Lower leg skin (tissue), 4 donors: ENCODE measurements around the gene ATP6V0A1. TPM values are rescaled to one million over a fixed set of nuclear protein-coding genes. Genes with fewer than 3 reads are reported as not detected.
"Not testable (repeated sequence)": the region's sequence is repeated elsewhere in the genome, so short reads cannot be mapped to it uniquely, and the experiment has no call there.

Experiments
- DNase-seq, 2 donors: peaks; one replicate each; pipeline ENCODE4 v3.0.0-alpha.2; 2019; ENCODE audit warnings: low spot score in 2 of 2
- H3K4me3 ChIP-seq: fragments of 200-600 bp; sonication (generic); 2 replicates; pipeline ENCODE4 v1.5.1; 2017; ENCODE audit warnings: mild to moderate bottlenecking, low read depth; ENCODE audit not compliant: poor library complexity, severe bottlenecking
- POLR2A ChIP-seq, 2 donors: fragments of 450-650 bp; IDR thresholded peaks; one replicate each; pipeline ENCODE4 v1.6.1; 2016 to 2017; ENCODE audit warnings: antibody characterized with exemption in 2 of 2, mild to moderate bottlenecking in 1 of 2, moderate library complexity in 1 of 2
- WGBS, 2 donors: methylation state at CpG; one replicate each; pipeline ENCODE4 v1.1.5; 2018; 5-methylcytosine and 5-hydroxymethylcytosine counted together
- intact Hi-C: fragments of 100-400 bp; cut with DNase I; formaldehyde crosslinking; loops from one replicate; pipeline ENCODE4 v1.15.0; 2023; ENCODE audit warnings: low total_unique reads
- total RNA-seq, 4 donors: library from RNA; depleted of rRNA; stranded (reverse); fragments of >200 nt; gene quantifications; one replicate each; pipeline ENCODE4 v1.1.0, GENCODE V29; 2016
- TF ChIP-seq, protein P1 (sequence below), 3 donors: fragments of 450-650 bp; IDR thresholded peaks; one replicate each; pipeline ENCODE4 v1.5.1; 2016; ENCODE audit warnings: antibody characterized with exemption in 3 of 3, mild to moderate bottlenecking in 3 of 3, moderate library complexity in 2 of 3

The ATP6V0A1 gene
- total RNA-seq, 4 donors from 2014 or later, result 87.6 to 95.3 (median 91.3) TPM

DNA sequence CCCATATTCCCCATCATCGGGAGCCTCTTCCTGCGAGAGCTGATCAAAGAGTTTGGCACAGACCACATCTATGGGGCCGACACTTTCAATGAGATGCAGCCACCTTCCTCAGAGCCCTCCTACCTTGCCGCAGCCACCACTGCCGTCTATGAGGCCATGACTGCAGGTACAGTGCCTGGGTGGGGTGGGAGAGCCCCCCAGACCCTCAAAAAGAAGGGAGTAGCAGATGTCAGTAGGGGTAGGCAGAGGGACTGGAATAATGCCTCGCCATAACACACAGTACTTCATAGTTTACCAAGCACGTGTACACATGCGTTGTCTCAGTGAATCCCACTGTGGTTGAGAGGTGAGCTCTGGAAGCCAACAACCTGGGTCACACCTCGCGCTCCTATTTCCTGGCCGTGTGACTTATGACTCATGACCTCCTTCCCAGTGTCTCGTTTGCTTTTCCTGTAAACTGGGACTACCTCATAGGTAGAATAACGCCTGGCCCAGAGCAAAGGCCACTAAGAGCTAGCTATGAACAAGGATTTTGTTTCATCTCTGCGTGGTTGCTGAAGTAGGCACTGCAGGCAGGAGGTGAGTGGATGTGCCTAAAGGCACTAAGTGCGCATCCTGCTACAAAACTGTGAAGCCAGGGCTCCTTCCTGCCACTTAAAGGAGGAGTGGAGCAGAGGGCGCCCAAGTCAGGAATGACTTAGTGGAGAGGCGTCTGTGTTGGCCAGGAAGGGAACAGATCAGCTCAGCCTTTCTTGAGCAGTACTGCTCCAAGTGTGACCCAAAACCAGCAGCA, 82.6 kb downstream of the ATP6V0A1 start:
- intact Hi-C loops, result no loop called here
- no peak for TF ChIP-seq POLR2A (IDR thresholded peaks at IDR 0.05)
- 66 to 71% methylated on average over 17 of the region's 17 CpGs for WGBS, 2 donors
- H3K4me3 ChIP-seq, result no peak overlapping the region
- no peak for DNase-seq

- intact Hi-C loops, result no loop called here
- TF ChIP-seq, protein P1, sequence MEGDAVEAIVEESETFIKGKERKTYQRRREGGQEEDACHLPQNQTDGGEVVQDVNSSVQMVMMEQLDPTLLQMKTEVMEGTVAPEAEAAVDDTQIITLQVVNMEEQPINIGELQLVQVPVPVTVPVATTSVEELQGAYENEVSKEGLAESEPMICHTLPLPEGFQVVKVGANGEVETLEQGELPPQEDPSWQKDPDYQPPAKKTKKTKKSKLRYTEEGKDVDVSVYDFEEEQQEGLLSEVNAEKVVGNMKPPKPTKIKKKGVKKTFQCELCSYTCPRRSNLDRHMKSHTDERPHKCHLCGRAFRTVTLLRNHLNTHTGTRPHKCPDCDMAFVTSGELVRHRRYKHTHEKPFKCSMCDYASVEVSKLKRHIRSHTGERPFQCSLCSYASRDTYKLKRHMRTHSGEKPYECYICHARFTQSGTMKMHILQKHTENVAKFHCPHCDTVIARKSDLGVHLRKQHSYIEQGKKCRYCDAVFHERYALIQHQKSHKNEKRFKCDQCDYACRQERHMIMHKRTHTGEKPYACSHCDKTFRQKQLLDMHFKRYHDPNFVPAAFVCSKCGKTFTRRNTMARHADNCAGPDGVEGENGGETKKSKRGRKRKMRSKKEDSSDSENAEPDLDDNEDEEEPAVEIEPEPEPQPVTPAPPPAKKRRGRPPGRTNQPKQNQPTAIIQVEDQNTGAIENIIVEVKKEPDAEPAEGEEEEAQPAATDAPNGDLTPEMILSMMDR (IDR thresholded peaks at IDR 0.05), result no peak
- no peak for TF ChIP-seq POLR2A (IDR thresholded peaks at IDR 0.05)
- H3K4me3 ChIP-seq, result no peak overlapping the region
- DNase-seq, result no peak
- WGBS, 2 donors, result 94 to 96% methylated on average over 30 to 38 of the region's 39 CpGs
These were observed 84.8 kb downstream of the ATP6V0A1 start for GRCh38 chr17:42543190-42544079.

DNA sequence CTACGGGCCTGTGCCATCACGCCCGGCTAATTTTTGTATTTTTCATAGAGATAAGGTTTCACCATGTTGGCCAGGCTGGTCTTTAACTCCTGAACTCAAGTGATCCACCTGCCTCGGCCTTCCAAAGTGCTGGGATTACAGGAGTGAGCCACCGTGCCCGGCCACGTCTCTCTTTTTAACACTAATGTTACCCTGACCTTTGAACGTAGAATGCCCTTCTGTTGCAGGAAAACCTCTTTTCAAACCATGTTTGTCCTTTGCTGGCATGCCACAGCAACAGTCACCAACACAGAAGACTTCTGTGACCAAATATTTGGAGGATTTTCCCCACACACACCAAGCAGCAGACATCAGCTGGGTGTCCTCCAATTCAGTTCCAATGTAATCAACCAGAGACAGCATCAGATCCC, 86.2 kb downstream of the ATP6V0A1 start:
- intact Hi-C loops, result no loop called here
- 81 to 82% methylated on average over 8 of the region's 8 CpGs for WGBS, 2 donors

GRCh38 chr17:42545755-42546505, 87.3 kb downstream of the ATP6V0A1 start:
- DNase-seq, intact Hi-C loops, H3K4me3 ChIP-seq: not testable (repeated sequence)
- WGBS, 2 donors, result 86 to 89% methylated on average over 9 of the region's 9 CpGs

More for the DNA sequence above, 86.2 kb downstream of the ATP6V0A1 start:
- no peak for DNase-seq
- H3K4me3 ChIP-seq, result no peak overlapping the region
- no peak for TF ChIP-seq POLR2A (IDR thresholded peaks at IDR 0.05)
- TF ChIP-seq, protein P1 (IDR thresholded peaks at IDR 0.05), result no peak

- no peak overlapping the region for H3K4me3 ChIP-seq
- intact Hi-C loops, result no loop called here
- DNase-seq, result no peak
- 61 to 70% methylated on average over 18 to 23 of the region's 23 CpGs for WGBS, 2 donors
- TF ChIP-seq, protein P1 (IDR thresholded peaks at IDR 0.05), result no peak
- TF ChIP-seq POLR2A (IDR thresholded peaks at IDR 0.05), result no peak
These were observed 88.4 kb downstream of the ATP6V0A1 start for GRCh38 chr17:42547001-42547461.

- WGBS, 2 donors, result 83 to 86% methylated on average over 14 of the region's 14 CpGs
- DNase-seq, result no peak
- no peak overlapping the region for H3K4me3 ChIP-seq
- TF ChIP-seq POLR2A (IDR thresholded peaks at IDR 0.05), result no peak
- TF ChIP-seq, protein P1 (IDR thresholded peaks at IDR 0.05), result no peak
- intact Hi-C loops, result no loop called here
These were observed 89.0 kb downstream of the ATP6V0A1 start for GRCh38 chr17:42547698-42548069.
